ENCODE results near the gene DUX4. TPM values are rescaled to one million over a fixed set of nuclear protein-coding genes. Genes with fewer than 3 reads are reported as not detected.
"Not testable (repeated sequence)": the region's sequence is repeated elsewhere in the genome, so short reads cannot be mapped to it uniquely, and the experiment has no call there.

DUX4 gene
- not detected for total RNA-seq

- H3K4me1 ChIP-seq; H3K9me3 ChIP-seq; H3K27ac ChIP-seq; intact Hi-C loops (cut with DNase I); H3K27me3 ChIP-seq; H3K36me3 ChIP-seq (replicated peaks in 1 of 2; ENCODE audit: insufficient read depth in 1 of 2, low read depth in 2 of 2); ATAC-seq; H3K4me3 ChIP-seq: not testable (repeated sequence)
- DNase-seq: peak in 1 of 4 donors; percentile 34
- WGBS, 2 donors: 83% methylated on average over 3 of the region's 32 CpGs; no CpG with 5 or more reads in 1 of the 2 donors
Measured at GRCh38 chr4:190173428-190173827, at the start of gene DUX4. Gene DUX4 (plus strand): TSS chr4:190173774. CDS start chr4:190173774, 0 bp downstream.

- H3K36me3 ChIP-seq (replicated peaks in 1 of 2; ENCODE audit: insufficient read depth in 1 of 2, low read depth in 2 of 2); H3K4me1 ChIP-seq; H3K27me3 ChIP-seq; DNase-seq; H3K4me3 ChIP-seq; ATAC-seq; intact Hi-C loops (cut with DNase I); H3K27ac ChIP-seq; H3K9me3 ChIP-seq: not testable (repeated sequence)
- WGBS, 2 donors: 51% methylated on average over 12 of the region's 33 CpGs; no CpG with 5 or more reads in 1 of the 2 donors
Measured at GRCh38 chr4:190175436-190175835, 1.9 kb downstream of the DUX4 start.

GRCh38 chr4:190177727-190178605 is 4.4 kb downstream of the DUX4 start:
- H3K36me3 ChIP-seq (replicated peaks in 1 of 2; ENCODE audit: insufficient read depth in 1 of 2, low read depth in 2 of 2); H3K27ac ChIP-seq; H3K27me3 ChIP-seq; H3K4me1 ChIP-seq; intact Hi-C loops (cut with DNase I); H3K4me3 ChIP-seq; H3K9me3 ChIP-seq: not testable (repeated sequence)
- ATAC-seq (peak; percentile 58), DNase-seq (peak; percentile 1 to 12 (median 7))
- 28 to 33% methylated on average over 4 to 5 of the region's 6 CpGs for WGBS, 2 donors

GRCh38 chr4:190178606-190178990 is 5.0 kb downstream of the DUX4 start:
- H3K27ac ChIP-seq; H3K36me3 ChIP-seq (replicated peaks in 1 of 2; ENCODE audit: insufficient read depth in 1 of 2, low read depth in 2 of 2); H3K27me3 ChIP-seq; H3K9me3 ChIP-seq; H3K4me3 ChIP-seq; H3K4me1 ChIP-seq; intact Hi-C loops (cut with DNase I); DNase-seq; ATAC-seq: not testable (repeated sequence)
- WGBS, 2 donors: 8 to 13% methylated on average over 4 of the region's 4 CpGs

- H3K4me1 ChIP-seq; intact Hi-C loops (cut with DNase I); DNase-seq; H3K36me3 ChIP-seq (replicated peaks in 1 of 2; ENCODE audit: insufficient read depth in 1 of 2, low read depth in 2 of 2); H3K27me3 ChIP-seq; H3K9me3 ChIP-seq; H3K27ac ChIP-seq; H3K4me3 ChIP-seq: not testable (repeated sequence)
- 15% methylated on average over 2 of the region's 2 CpGs for WGBS, 2 donors
- peak; percentile 66 for ATAC-seq
Measured at GRCh38 chr4:190179030-190179739, 5.6 kb downstream of the DUX4 start.

GRCh38 chr4:190179740-190180094 is 6.1 kb downstream of the DUX4 start:
- H3K27ac ChIP-seq; intact Hi-C loops (cut with DNase I); DNase-seq; H3K27me3 ChIP-seq; H3K4me3 ChIP-seq; H3K4me1 ChIP-seq; H3K36me3 ChIP-seq (replicated peaks in 1 of 2; ENCODE audit: insufficient read depth in 1 of 2, low read depth in 2 of 2); H3K9me3 ChIP-seq: not testable (repeated sequence)
- peak; percentile 33 for ATAC-seq
- WGBS, 2 donors: 50 to 63% methylated on average over 1 of the region's 2 CpGs

- H3K9me3 ChIP-seq; H3K27ac ChIP-seq; H3K4me3 ChIP-seq; H3K4me1 ChIP-seq; H3K36me3 ChIP-seq (replicated peaks in 1 of 2; ENCODE audit: insufficient read depth in 1 of 2, low read depth in 2 of 2); intact Hi-C loops (cut with DNase I); DNase-seq; H3K27me3 ChIP-seq; ATAC-seq: not testable (repeated sequence)
- WGBS, 2 donors: no CpG with 5 or more reads among the region's 1 CpG
Measured at GRCh38 chr4:190180947-190181346, 7.4 kb downstream of the DUX4 start.

GRCh38 chr4:190181481-190182100 is 8.0 kb downstream of the DUX4 start:
- ATAC-seq; H3K4me3 ChIP-seq; H3K27ac ChIP-seq; H3K4me1 ChIP-seq; H3K9me3 ChIP-seq; H3K27me3 ChIP-seq; H3K36me3 ChIP-seq (replicated peaks in 1 of 2; ENCODE audit: insufficient read depth in 1 of 2, low read depth in 2 of 2); intact Hi-C loops (cut with DNase I): not testable (repeated sequence)
- WGBS, 2 donors: 20 to 37% methylated on average over 1 to 2 of the region's 7 CpGs
- peak; percentile 2 to 15 (median 9) for DNase-seq

GRCh38 chr4:190203510-190203909 is 29.9 kb downstream of the DUX4 start:
- H3K27ac ChIP-seq; H3K9me3 ChIP-seq; H3K27me3 ChIP-seq; H3K4me1 ChIP-seq; H3K36me3 ChIP-seq (replicated peaks in 1 of 2; ENCODE audit: insufficient read depth in 1 of 2, low read depth in 2 of 2); H3K4me3 ChIP-seq; intact Hi-C loops (cut with DNase I); ATAC-seq: not testable (repeated sequence)
- WGBS, 2 donors: 66 to 85% methylated on average over 44 to 49 of the region's 73 CpGs
- peak in 2 of 4 donors; percentile 8 to 18 for DNase-seq
